Nephron progenitor cell (in vitro differentiated cells): Measurements from ENCODE around the gene REM2.

ENCODE experiments used
- DNase-seq: peaks from one replicate; pipeline ENCODE4 v3.0.0; 2021
- H3K27ac Mint-ChIP-seq: 2 replicates; pipeline ENCODE4 v1.8.0; 2021; ENCODE audit warnings: mild to moderate bottlenecking, moderate library complexity, mixed read lengths
- H3K27me3 Mint-ChIP-seq: 2 replicates; pipeline ENCODE4 v1.8.0; 2021; ENCODE audit warnings: mild to moderate bottlenecking, low read depth, mixed read lengths; ENCODE audit not compliant: poor library complexity
- H3K36me3 Mint-ChIP-seq: 2 replicates; pipeline ENCODE4 v1.8.0; 2021; ENCODE audit warnings: low read depth, mixed read lengths
- H3K4me1 Mint-ChIP-seq: 2 replicates; pipeline ENCODE4 v1.8.0; 2021; ENCODE audit warnings: mixed read lengths
- H3K4me3 Mint-ChIP-seq: 2 replicates; pipeline ENCODE4 v1.8.0; 2021; ENCODE audit warnings: mild to moderate bottlenecking, moderate library complexity, mixed read lengths
- H3K9me3 Mint-ChIP-seq: 2 replicates; pipeline ENCODE4 v1.8.0; 2021; ENCODE audit warnings: mild to moderate bottlenecking, moderate library complexity, mixed read lengths
- CTCF ChIP-seq: fragments of 200-600 bp; sonication (generic); IDR thresholded peaks from 2 replicates; pipeline ENCODE4 v1.5.0; 2021; ENCODE audit warnings: antibody characterized with exemption

Gene REM2

GRCh38 chr14:22883173-22883976 is at the start of gene REM2:
TSS of gene REM2 (plus strand) at chr14:22883222. CDS start at chr14:22883288, 66 bp downstream.
- H3K36me3 Mint-ChIP-seq = peaks cover 3% of the 10 kb centered on the region
- peak within 1 kb of the TSS; percentile 94 for H3K4me3 Mint-ChIP-seq
- no peaks in the 10 kb centered on the region for H3K9me3 Mint-ChIP-seq
- TF ChIP-seq CTCF = no peak
- H3K4me1 Mint-ChIP-seq = peaks cover 72% of the 10 kb centered on the region
- peak within 1 kb of the TSS; percentile 99 for H3K27ac Mint-ChIP-seq
- peak; percentile 20 for DNase-seq
- H3K27me3 Mint-ChIP-seq = peaks cover 4% of the 10 kb centered on the region

- H3K27me3 Mint-ChIP-seq = peaks cover 4% of the 10 kb centered on the region
- no peak for TF ChIP-seq CTCF
- H3K4me1 Mint-ChIP-seq = peaks cover 46% of the 10 kb centered on the region
- peak overlapping the region; percentile 92 for H3K27ac Mint-ChIP-seq
- H3K36me3 Mint-ChIP-seq = peaks cover 38% of the 10 kb centered on the region
- no peak for DNase-seq
- no peaks in the 10 kb centered on the region for H3K9me3 Mint-ChIP-seq
- peak overlapping the region; percentile 99 for H3K4me3 Mint-ChIP-seq
These were observed 47.5 kb upstream of the REM2 start for GRCh38 chr14:22835505-22835904.

GRCh38 chr14:22836301-22837113 is 46.5 kb upstream of the REM2 start, which contains the start of gene MMP14:
TSS of gene MMP14 (plus strand) at chr14:22836585. CDS start at chr14:22836818, 233 bp downstream.
- Mint-ChIP-seq H3K9me3 (no peaks in the 10 kb centered on the region), H3K36me3 (peaks cover 40% of the 10 kb centered on the region), H3K27ac (peak within 1 kb of the TSS; percentile 98), H3K27me3 (peaks cover 4% of the 10 kb centered on the region), H3K4me1 (peaks cover 38% of the 10 kb centered on the region), H3K4me3 (peak within 1 kb of the TSS; percentile 99)
- peak; percentile 27 for TF ChIP-seq CTCF
- DNase-seq = peak; percentile 57

- peaks cover 40% of the 10 kb centered on the region for H3K36me3 Mint-ChIP-seq
- TF ChIP-seq CTCF = no peak
- H3K4me3 Mint-ChIP-seq = peak overlapping the region; percentile 99
These were observed 45.8 kb upstream of the REM2 start for GRCh38 chr14:22837114-22837749.

GRCh38 chr14:22837750-22838538 is 45.1 kb upstream of the REM2 start:
- TF ChIP-seq CTCF = no peak
- H3K36me3 Mint-ChIP-seq = peaks cover 45% of the 10 kb centered on the region
- peak overlapping the region; percentile 99 for H3K4me3 Mint-ChIP-seq
- H3K4me1 Mint-ChIP-seq = peaks cover 37% of the 10 kb centered on the region
- no peak for DNase-seq
- peaks cover 4% of the 10 kb centered on the region for H3K27me3 Mint-ChIP-seq
- H3K9me3 Mint-ChIP-seq = no peaks in the 10 kb centered on the region
- peak overlapping the region; percentile 93 for H3K27ac Mint-ChIP-seq

More at GRCh38 chr14:22837114-22837749, 45.8 kb upstream of the REM2 start:
- DNase-seq = peak; percentile 61
- Mint-ChIP-seq H3K9me3 (no peaks in the 10 kb centered on the region), H3K27ac (peak overlapping the region; percentile 98), H3K27me3 (peaks cover 4% of the 10 kb centered on the region), H3K4me1 (peaks cover 37% of the 10 kb centered on the region)
